ENCODE results near the gene ANK3.

The ANK3 gene

DNA sequence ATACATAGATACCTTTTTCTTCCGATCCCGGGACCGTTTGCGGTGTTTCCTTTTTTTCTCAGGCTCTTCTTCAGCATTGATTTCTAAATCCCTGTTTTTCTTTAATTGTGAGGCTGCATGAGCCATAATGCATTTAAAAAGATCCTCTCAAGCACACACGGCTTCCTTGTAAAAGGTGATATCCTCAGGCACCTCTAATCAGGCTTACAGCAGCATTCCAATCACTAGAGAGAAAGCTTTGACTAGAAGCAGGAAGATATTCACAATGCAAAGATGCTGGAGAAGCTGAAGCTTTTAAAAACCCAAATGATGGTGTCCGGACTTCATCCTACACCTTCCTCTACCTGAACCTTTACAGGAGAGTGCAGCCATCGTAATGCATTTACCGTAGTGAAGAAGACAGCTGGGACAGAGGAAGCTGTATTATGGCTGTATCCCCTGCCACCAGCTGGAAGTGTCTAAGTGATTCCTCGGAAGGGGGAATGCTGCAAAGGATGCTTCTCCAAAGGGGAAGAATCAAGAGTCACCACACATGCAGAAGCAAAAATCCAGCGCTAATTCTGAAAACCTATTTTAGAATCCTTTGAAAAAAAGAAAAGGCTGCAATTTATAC, at the start of gene ANK3:
Gene ANK3 (minus strand): TSS at position 463 of the 613 bp plus-strand sequence. CDS start 337 bp downstream, at position 126.
- Histone ChIP-seq H3K9ac (ENCODE audit: low read depth, low read length) (no peak within 1 kb of the TSS), H3K9me3 (ENCODE audit: insufficient read depth, low read depth, low read length) (no peaks in the 10 kb centered on the region), H3K4me3 (ENCODE audit: low read length) (no peak within 1 kb of the TSS), H3K4me1 (ENCODE audit: insufficient read depth, low read length) (peaks cover 16% of the 10 kb centered on the region; the same call in 1 of the 2 replicates), H3K36me3 (ENCODE audit: insufficient read depth, low read depth, low read length) (no peaks in the 10 kb centered on the region), H3K27ac (ENCODE audit: low read length) (no peak within 1 kb of the TSS), H3K27me3 (ENCODE audit: insufficient read depth, low read length) (peaks cover 10% of the 10 kb centered on the region; the same call in 1 of the 2 replicates)

DNA sequence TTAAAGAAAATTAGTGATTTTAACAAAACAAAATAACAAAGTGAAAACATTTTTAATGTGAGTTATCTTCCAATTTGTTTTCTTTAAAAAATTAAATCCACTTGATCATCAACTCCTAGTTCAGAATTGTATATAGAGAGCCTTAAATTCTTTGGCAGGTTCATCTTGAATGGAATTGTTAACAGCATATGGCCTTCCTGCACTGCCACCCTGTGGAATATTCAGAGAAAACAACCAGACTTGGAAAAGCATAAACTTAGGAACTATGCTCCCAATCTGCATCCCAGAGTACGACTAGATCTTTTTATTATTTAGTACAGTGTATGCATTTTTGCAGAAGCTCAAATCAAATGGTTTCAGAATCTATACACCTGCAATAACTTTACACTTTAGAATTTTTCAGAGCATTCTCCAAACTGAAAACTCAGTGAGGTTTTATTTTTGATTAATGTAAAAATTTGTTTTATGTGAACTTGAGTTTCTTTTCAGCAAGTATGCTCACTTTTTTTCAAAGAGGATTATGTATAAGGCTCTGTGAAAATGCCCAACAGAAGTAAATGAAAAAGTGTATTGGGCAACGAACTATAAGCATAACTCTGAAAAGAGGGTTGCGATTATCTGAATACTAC, 44.9 kb upstream of the ANK3 start:
- no peaks in the 10 kb centered on the region for H3K4me1 ChIP-seq (ENCODE audit: insufficient read depth, low read length)
- H3K27ac ChIP-seq (ENCODE audit: low read length), result no peak overlapping the region
- H3K27me3 ChIP-seq (ENCODE audit: insufficient read depth, low read length), result no peaks in the 10 kb centered on the region
- no peaks in the 10 kb centered on the region for H3K9me3 ChIP-seq (ENCODE audit: insufficient read depth, low read depth, low read length)
- H3K9ac ChIP-seq (ENCODE audit: low read depth, low read length), result no peak overlapping the region
- no peak overlapping the region for H3K4me3 ChIP-seq (ENCODE audit: low read length)
- H3K36me3 ChIP-seq (ENCODE audit: insufficient read depth, low read depth, low read length), result no peaks in the 10 kb centered on the region

DNA sequence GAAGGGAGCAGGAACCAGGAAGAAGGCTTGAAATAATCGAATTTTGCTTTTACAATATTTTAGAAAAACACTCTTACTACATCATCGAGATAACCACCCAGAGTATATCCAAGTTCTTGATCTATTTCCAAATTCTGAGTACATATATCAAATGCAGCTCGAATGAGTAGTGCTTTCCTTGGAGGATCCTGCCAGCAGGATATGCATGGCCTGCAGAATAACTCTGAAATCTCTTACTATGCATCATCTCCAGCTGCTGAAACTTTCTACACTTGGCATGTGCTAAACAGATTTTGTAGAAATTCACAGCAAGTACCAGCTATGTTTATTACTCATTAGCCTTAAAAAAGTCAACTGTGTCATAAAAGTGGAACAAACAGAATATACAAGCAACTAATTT, 44.0 kb upstream of the ANK3 start:
- Histone ChIP-seq H3K27me3 (ENCODE audit: insufficient read depth, low read length) (no peaks in the 10 kb centered on the region), H3K9me3 (ENCODE audit: insufficient read depth, low read depth, low read length) (no peaks in the 10 kb centered on the region), H3K27ac (ENCODE audit: low read length) (no peak overlapping the region), H3K4me1 (ENCODE audit: insufficient read depth, low read length) (no peaks in the 10 kb centered on the region), H3K36me3 (ENCODE audit: insufficient read depth, low read depth, low read length) (no peaks in the 10 kb centered on the region), H3K4me3 (ENCODE audit: low read length) (no peak overlapping the region), H3K9ac (ENCODE audit: low read depth, low read length) (no peak overlapping the region)

DNA sequence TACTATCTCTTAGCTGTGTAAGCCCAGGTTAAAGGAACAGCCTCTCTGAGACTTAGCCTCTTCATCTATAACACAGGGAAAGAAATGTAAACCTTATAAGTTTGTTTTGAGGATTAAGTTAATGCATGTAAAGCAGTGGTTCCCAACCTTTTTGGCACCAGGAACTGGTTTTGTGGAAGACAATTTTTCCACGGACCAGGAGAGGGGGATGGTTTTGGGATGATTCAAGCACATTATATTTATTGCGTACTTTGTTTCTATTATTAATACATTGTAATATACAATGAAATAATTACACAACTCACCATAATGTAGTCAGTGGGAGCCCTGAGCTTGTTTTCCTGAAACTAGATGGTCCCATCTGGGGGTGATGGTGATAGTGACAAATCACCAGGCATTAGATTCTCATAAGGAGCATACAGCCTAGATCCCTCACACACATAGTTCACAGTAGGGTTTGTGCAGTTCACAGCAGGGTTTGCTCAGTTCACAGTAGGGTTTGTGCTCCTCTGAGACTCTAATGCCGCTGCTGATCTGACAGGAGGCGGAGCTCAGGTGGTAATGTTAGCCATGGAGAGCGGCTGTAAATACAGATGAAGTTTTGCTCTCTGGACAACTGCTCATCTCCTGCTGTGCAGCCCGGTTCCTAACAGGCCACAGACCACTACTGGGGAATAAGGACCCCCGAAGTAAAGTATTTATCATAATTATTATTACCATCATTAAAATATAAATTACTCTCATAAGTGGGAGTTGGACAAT, 41.3 kb upstream of the ANK3 start:
- Histone ChIP-seq H3K27ac (ENCODE audit: low read length) (no peak overlapping the region), H3K9me3 (ENCODE audit: insufficient read depth, low read depth, low read length) (no peaks in the 10 kb centered on the region), H3K4me3 (ENCODE audit: low read length) (no peak overlapping the region), H3K27me3 (ENCODE audit: insufficient read depth, low read length) (no peaks in the 10 kb centered on the region), H3K4me1 (ENCODE audit: insufficient read depth, low read length) (no peaks in the 10 kb centered on the region), H3K36me3 (ENCODE audit: insufficient read depth, low read depth, low read length) (no peaks in the 10 kb centered on the region), H3K9ac (ENCODE audit: low read depth, low read length) (no peak overlapping the region)

DNA sequence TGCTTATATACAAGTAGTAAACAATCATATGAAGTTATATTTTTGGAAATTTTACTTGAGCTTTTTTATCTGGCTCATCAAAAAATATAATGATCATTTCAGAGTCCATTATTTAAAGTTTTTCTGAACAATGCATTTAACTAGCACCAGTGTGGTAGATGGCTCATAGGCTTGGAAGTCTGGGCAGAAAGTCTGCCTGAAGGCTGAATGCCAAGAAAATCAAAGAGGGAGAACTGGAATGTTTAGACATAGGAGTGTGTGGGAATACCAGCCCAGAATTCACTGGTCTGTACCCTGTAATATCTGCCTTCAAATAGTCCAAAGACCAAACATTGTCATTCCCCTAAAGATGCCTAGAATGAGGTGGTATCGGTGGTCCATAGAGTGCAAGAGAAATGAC, 40.3 kb upstream of the ANK3 start:
- Histone ChIP-seq H3K4me1 (ENCODE audit: insufficient read depth, low read length) (no peaks in the 10 kb centered on the region), H3K9me3 (ENCODE audit: insufficient read depth, low read depth, low read length) (no peaks in the 10 kb centered on the region), H3K4me3 (ENCODE audit: low read length) (no peak overlapping the region), H3K27me3 (ENCODE audit: insufficient read depth, low read length) (no peaks in the 10 kb centered on the region), H3K9ac (ENCODE audit: low read depth, low read length) (no peak overlapping the region), H3K36me3 (ENCODE audit: insufficient read depth, low read depth, low read length) (no peaks in the 10 kb centered on the region), H3K27ac (ENCODE audit: low read length) (no peak overlapping the region)

DNA sequence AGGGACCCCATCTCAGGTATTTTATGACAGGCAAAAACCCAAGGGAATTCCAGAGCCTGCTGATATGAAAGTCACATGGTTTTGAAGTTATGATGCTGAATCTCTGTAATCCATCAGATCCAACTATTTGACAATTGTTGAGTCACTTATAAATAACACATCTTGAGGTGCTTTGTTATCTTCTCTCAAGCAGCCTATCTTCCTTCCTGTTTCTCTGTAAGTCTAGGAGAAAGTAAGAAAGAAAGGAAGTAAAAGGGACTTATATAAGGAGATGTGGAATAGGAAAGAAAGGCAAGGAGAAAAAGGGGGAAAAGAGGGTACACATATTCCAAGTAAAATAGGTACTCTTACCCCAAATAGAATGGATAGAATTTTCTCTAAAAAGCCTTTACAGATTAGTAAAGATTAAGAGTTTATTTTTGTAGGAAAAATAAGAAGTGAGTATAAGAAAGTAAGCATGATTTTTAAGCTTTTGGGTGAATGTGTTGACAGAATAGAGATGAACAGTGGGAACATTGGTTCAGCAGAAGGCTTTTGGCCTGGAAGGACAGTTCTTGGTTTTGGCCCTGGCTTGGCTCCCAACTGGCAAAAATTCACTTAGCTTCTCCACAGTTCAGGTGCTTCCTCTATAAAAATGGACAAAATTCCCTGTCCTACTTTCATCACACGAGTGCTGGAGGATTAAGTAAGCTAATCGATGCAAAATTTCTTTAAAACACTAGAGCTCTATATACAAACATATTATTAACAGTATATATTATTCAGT, 39.6 kb upstream of the ANK3 start:
- no peaks in the 10 kb centered on the region for H3K4me1 ChIP-seq (ENCODE audit: insufficient read depth, low read length)
- H3K27me3 ChIP-seq (ENCODE audit: insufficient read depth, low read length), result no peaks in the 10 kb centered on the region
- H3K9ac ChIP-seq (ENCODE audit: low read depth, low read length), result no peak overlapping the region
- no peaks in the 10 kb centered on the region for H3K9me3 ChIP-seq (ENCODE audit: insufficient read depth, low read depth, low read length)
- H3K36me3 ChIP-seq (ENCODE audit: insufficient read depth, low read depth, low read length), result no peaks in the 10 kb centered on the region
- no peak overlapping the region for H3K27ac ChIP-seq (ENCODE audit: low read length)
- no peak overlapping the region for H3K4me3 ChIP-seq (ENCODE audit: low read length)

DNA sequence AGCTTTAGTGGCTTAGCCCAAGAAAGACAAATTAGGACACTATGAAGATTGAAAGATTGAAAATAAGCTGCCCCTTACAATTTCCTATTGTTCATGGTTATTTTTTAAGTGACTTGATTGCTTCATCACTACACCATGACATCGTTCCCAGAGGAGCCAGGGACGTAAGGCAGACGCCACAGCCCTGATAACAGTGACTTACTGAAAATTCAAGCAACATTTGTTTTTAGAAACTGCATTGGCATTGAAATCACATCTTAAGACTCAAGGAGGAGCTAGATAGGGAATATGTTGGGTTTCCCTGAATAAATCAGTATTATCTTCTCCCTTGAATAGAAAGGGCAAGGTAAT, 38.7 kb upstream of the ANK3 start:
- H3K27ac ChIP-seq (ENCODE audit: low read length), result no peak overlapping the region
- H3K4me3 ChIP-seq (ENCODE audit: low read length), result no peak overlapping the region
- no peaks in the 10 kb centered on the region for H3K27me3 ChIP-seq (ENCODE audit: insufficient read depth, low read length)
- H3K36me3 ChIP-seq (ENCODE audit: insufficient read depth, low read depth, low read length), result no peaks in the 10 kb centered on the region
- no peaks in the 10 kb centered on the region for H3K4me1 ChIP-seq (ENCODE audit: insufficient read depth, low read length)
- no peaks in the 10 kb centered on the region for H3K9me3 ChIP-seq (ENCODE audit: insufficient read depth, low read depth, low read length)
- H3K9ac ChIP-seq (ENCODE audit: low read depth, low read length), result no peak overlapping the region

DNA sequence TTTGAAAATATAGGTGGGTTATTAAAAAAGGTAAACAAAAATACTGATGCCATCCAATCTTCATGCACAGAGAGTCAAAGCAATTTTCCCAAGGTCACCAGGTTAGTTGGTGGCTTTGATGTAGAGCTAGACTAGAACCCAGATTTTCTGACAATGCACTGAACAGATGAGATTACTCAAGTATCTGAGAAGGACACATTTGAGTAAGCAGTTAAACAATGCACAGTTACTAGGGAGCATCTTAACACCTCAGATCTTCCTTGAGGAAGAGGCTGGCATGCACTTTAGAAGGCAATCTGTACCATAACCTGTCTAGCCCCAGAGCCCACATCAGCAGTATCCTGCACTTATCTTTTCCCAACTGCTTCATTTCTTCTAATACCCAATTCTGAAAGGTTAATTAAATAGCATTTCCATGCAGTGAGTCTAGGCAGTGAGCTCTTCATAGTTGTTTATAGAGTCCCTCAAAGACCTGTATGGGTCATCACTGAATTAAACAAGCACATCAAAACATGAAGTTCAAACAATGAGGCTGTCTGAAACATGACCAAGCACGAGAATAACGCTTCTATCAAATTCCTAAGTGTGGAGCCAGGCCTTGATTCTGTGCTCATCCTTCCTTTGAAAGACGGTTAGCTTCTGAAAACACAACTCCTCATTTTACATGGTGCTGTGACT, 38.2 kb upstream of the ANK3 start:
- no peak overlapping the region for H3K4me3 ChIP-seq (ENCODE audit: low read length)
- H3K27me3 ChIP-seq (ENCODE audit: insufficient read depth, low read length), result no peaks in the 10 kb centered on the region
- no peaks in the 10 kb centered on the region for H3K9me3 ChIP-seq (ENCODE audit: insufficient read depth, low read depth, low read length)
- no peak overlapping the region for H3K27ac ChIP-seq (ENCODE audit: low read length)
- no peaks in the 10 kb centered on the region for H3K36me3 ChIP-seq (ENCODE audit: insufficient read depth, low read depth, low read length)
- no peak overlapping the region for H3K9ac ChIP-seq (ENCODE audit: low read depth, low read length)
- H3K4me1 ChIP-seq (ENCODE audit: insufficient read depth, low read length), result no peaks in the 10 kb centered on the region

DNA sequence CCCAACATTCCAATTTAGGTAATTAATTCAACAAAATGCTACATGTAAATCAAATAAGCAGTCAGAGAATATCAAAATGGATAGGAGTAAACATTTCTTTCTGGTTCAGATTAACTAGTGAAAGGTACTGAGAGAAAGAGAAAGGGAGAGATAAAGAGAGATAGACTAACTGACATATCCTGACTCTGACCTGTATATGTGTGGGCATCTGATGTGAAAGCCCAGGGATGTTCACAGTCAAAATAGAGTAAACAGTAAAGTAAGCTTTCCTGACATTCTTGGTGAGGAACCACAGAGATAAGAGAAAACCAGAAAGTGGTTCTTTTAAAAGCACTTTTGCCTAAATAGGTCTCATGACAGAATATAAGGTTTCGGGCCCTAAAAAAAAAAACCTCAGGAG, 37.5 kb upstream of the ANK3 start:
- no peaks in the 10 kb centered on the region for H3K9me3 ChIP-seq (ENCODE audit: insufficient read depth, low read depth, low read length)
- H3K9ac ChIP-seq (ENCODE audit: low read depth, low read length), result no peak overlapping the region
- no peaks in the 10 kb centered on the region for H3K36me3 ChIP-seq (ENCODE audit: insufficient read depth, low read depth, low read length)
- no peaks in the 10 kb centered on the region for H3K4me1 ChIP-seq (ENCODE audit: insufficient read depth, low read length)
- H3K4me3 ChIP-seq (ENCODE audit: low read length), result no peak overlapping the region
- no peaks in the 10 kb centered on the region for H3K27me3 ChIP-seq (ENCODE audit: insufficient read depth, low read length)
- no peak overlapping the region for H3K27ac ChIP-seq (ENCODE audit: low read length)

DNA sequence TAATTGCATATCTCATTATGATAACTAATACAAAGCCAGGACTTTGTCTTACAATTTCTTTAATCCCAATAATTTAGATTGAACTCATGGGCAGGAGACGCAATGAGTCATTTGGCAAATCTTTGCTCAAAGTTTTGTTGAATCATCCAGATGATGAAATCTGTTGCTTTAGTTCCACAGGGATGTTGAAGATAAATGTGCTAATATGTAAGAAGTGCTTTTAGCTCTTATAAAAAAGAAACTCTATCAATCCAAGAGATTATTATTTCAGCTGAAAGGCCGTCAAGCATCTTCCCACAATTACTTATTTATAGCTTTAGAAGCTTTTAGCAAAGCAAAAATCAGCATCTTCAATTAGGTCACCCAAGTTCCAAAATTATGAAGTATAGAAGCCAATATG, 36.8 kb upstream of the ANK3 start:
- no peak overlapping the region for H3K27ac ChIP-seq (ENCODE audit: low read length)
- no peaks in the 10 kb centered on the region for H3K9me3 ChIP-seq (ENCODE audit: insufficient read depth, low read depth, low read length)
- no peak overlapping the region for H3K9ac ChIP-seq (ENCODE audit: low read depth, low read length)
- H3K36me3 ChIP-seq (ENCODE audit: insufficient read depth, low read depth, low read length), result no peaks in the 10 kb centered on the region
- no peak overlapping the region for H3K4me3 ChIP-seq (ENCODE audit: low read length)
- H3K27me3 ChIP-seq (ENCODE audit: insufficient read depth, low read length), result 0 out of 2 replicates have a peak, but pooled peaks cover 3% of the 10 kb centered on the region
- no peaks in the 10 kb centered on the region for H3K4me1 ChIP-seq (ENCODE audit: insufficient read depth, low read length)

DNA sequence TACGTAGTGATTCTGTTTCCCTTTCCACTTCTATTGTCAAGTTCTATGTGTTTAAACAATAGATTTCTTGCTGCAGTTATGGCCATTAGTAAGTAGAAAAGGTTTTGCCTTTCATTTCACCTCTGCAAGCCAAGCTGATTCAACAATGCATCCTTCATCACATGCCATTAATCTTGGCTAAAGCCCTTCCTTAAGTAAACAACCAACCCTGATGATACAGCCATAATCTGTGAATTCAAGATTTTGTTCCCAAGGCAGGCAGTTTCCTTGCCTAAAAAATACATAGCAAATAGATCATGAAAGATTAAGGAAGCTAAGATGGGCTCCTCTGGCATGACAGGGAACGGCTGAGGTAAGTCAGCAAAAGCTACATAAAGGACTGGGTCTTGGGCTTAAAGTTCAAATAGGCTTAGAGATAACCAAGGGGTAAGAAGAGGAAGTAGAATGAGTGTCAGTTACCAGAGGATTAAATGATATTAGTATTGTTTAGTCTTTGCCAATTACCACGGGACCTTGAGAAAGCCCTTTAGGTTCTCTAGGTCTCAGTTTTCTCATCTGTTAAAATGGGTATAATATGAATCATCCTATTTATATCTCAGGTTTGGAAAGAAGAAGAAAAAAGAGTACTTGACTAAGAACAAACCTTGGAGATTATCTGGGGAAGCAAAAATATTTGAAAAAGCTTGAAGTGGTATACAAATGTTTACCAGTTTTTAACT, 35.9 kb upstream of the ANK3 start:
- Histone ChIP-seq H3K36me3 (ENCODE audit: insufficient read depth, low read depth, low read length) (no peaks in the 10 kb centered on the region), H3K27me3 (ENCODE audit: insufficient read depth, low read length) (peaks cover 11% of the 10 kb centered on the region), H3K4me1 (ENCODE audit: insufficient read depth, low read length) (no peaks in the 10 kb centered on the region), H3K4me3 (ENCODE audit: low read length) (no peak overlapping the region), H3K27ac (ENCODE audit: low read length) (no peak overlapping the region), H3K9ac (ENCODE audit: low read depth, low read length) (no peak overlapping the region), H3K9me3 (ENCODE audit: insufficient read depth, low read depth, low read length) (no peaks in the 10 kb centered on the region)
